ENCODE data around the gene NDUFB4. TPM values are rescaled to one million over a fixed set of nuclear protein-coding genes. Genes with fewer than 3 reads are reported as not detected.

The NDUFB4 gene
- total and polyA plus RNA-seq, 2 donors (not counting 1 experiment from before 2014, with no cell fraction given) = 26.9 to 178 TPM

- no peaks in the 10 kb centered on the region for H3K27me3 ChIP-seq (ENCODE audit: control insufficient read depth, insufficient read depth, low read length)
- no peak overlapping the region for H3K4me3 ChIP-seq (replicated peaks in 1 of 4; ENCODE audit: control extremely low read depth in 1 of 4, insufficient read depth in 1 of 4, low read depth in 3 of 4, low read length in 4 of 4)
- no peak overlapping the region for H3K4me2 ChIP-seq (ENCODE audit: extremely low read depth, insufficient read depth, low read length)
- DNase-seq (ENCODE audit: low read depth in 2 of 2) = no peak
- H4K20me1 ChIP-seq (ENCODE audit: control insufficient read depth, extremely low read depth, insufficient read depth, low read length) = no peaks in the 10 kb centered on the region
- H3K9ac ChIP-seq (ENCODE audit: insufficient read depth, low read length) = no peak overlapping the region
- no peaks in the 10 kb centered on the region for H3K9me3 ChIP-seq (ENCODE audit: control insufficient read depth, insufficient read depth, low read depth, low read length)
- peaks cover 5% of the 10 kb centered on the region for H3K36me3 ChIP-seq (ENCODE audit: control insufficient read depth, insufficient read depth, low read length)
- H3K27ac ChIP-seq (ENCODE audit: insufficient read depth, low read length) = no peak overlapping the region
- H3K79me2 ChIP-seq (ENCODE audit: control insufficient read depth, insufficient read depth, low read length) = peaks cover 16% of the 10 kb centered on the region
- peaks cover 7% of the 10 kb centered on the region for H3K4me1 ChIP-seq (ENCODE audit: control insufficient read depth, extremely low read depth, insufficient read depth, low read length)
- TF ChIP-seq EZH2 (IDR thresholded peaks at IDR 0.05; ENCODE audit: low read length, missing control alignments) (no peak), CTCF (conservative IDR thresholded peaks at IDR 0.05 in 1 of 2, IDR thresholded peaks at IDR 0.05 in 1 of 2; ENCODE audit: low read depth in 1 of 2, low read length in 2 of 2) (no peak)
- no peak overlapping the region for H2AFZ ChIP-seq (ENCODE audit: low read length)
Observed at GRCh38 chr3:120599211-120599610, 3.1 kb downstream of the NDUFB4 start.

DNA sequence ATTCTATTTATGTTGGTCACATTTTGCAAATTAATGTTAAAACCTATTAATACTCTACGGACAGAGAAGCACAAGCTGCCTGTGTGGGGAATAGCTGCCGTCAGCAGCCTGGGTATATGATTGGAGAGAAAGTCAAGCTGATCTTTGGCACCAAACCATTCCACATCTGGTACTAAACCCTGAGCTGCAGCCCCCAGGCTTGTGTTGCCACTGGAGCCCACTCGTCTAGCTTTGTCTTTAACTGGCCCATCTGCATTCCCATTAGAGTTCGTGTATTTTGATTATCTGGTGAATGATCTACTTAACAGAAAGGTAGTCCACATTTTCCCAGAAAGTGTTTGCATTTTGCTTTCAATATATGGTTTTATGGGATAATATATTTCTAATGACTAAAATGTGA lies 5.4 kb downstream of the NDUFB4 start:
- TF ChIP-seq CTCF (conservative IDR thresholded peaks at IDR 0.05 in 1 of 2, IDR thresholded peaks at IDR 0.05 in 1 of 2; ENCODE audit: low read depth in 1 of 2, low read length in 2 of 2) (no peak), EZH2 (IDR thresholded peaks at IDR 0.05; ENCODE audit: low read length, missing control alignments) (no peak)
- Histone ChIP-seq H4K20me1 (ENCODE audit: control insufficient read depth, extremely low read depth, insufficient read depth, low read length) (no peaks in the 10 kb centered on the region), H3K27ac (ENCODE audit: insufficient read depth, low read length) (no peak overlapping the region), H3K4me3 (replicated peaks in 1 of 4; ENCODE audit: control extremely low read depth in 1 of 4, insufficient read depth in 1 of 4, low read depth in 3 of 4, low read length in 4 of 4) (no peak overlapping the region), H3K36me3 (ENCODE audit: control insufficient read depth, insufficient read depth, low read length) (peaks cover 5% of the 10 kb centered on the region), H3K79me2 (ENCODE audit: control insufficient read depth, insufficient read depth, low read length) (peaks cover 13% of the 10 kb centered on the region), H2AFZ (ENCODE audit: low read length) (no peak overlapping the region), H3K4me1 (ENCODE audit: control insufficient read depth, extremely low read depth, insufficient read depth, low read length) (peaks cover 7% of the 10 kb centered on the region), H3K4me2 (ENCODE audit: extremely low read depth, insufficient read depth, low read length) (no peak overlapping the region), H3K9ac (ENCODE audit: insufficient read depth, low read length) (no peak overlapping the region), H3K9me3 (ENCODE audit: control insufficient read depth, insufficient read depth, low read depth, low read length) (no peaks in the 10 kb centered on the region), H3K27me3 (ENCODE audit: control insufficient read depth, insufficient read depth, low read length) (no peaks in the 10 kb centered on the region)
- DNase-seq (ENCODE audit: low read depth in 2 of 2) = no peak

DNA sequence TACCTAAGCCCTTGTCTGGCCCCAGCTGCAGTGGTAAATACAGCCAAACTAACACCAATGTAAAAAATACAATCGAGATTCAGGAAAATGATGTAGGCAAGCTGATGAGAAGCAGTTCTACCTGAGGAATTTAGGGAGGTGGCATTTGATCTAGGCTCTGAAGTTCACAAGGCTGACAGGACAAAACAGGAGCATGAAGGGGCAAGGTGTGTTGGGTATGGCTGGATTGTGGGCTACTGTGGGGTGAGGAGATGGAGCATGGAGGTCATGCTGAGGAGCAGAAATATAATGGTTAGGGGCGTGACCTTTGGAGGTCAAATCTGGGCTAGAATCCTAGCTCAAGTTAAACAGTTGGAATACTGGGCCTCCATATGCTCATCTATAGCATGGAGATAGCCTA lies 6.5 kb downstream of the NDUFB4 start:
- H4K20me1 ChIP-seq (ENCODE audit: control insufficient read depth, extremely low read depth, insufficient read depth, low read length) = no peaks in the 10 kb centered on the region
- TF ChIP-seq CTCF (conservative IDR thresholded peaks at IDR 0.05 in 1 of 2, IDR thresholded peaks at IDR 0.05 in 1 of 2; ENCODE audit: low read depth in 1 of 2, low read length in 2 of 2) (no peak), EZH2 (IDR thresholded peaks at IDR 0.05; ENCODE audit: low read length, missing control alignments) (no peak)
- no peak overlapping the region for H2AFZ ChIP-seq (ENCODE audit: low read length)
- no peak overlapping the region for H3K4me3 ChIP-seq (replicated peaks in 1 of 4; ENCODE audit: control extremely low read depth in 1 of 4, insufficient read depth in 1 of 4, low read depth in 3 of 4, low read length in 4 of 4)
- H3K36me3 ChIP-seq (ENCODE audit: control insufficient read depth, insufficient read depth, low read length) = peaks cover 5% of the 10 kb centered on the region
- no peak overlapping the region for H3K4me2 ChIP-seq (ENCODE audit: extremely low read depth, insufficient read depth, low read length)
- no peaks in the 10 kb centered on the region for H3K9me3 ChIP-seq (ENCODE audit: control insufficient read depth, insufficient read depth, low read depth, low read length)
- H3K4me1 ChIP-seq (ENCODE audit: control insufficient read depth, extremely low read depth, insufficient read depth, low read length) = peaks cover 1% of the 10 kb centered on the region
- H3K9ac ChIP-seq (ENCODE audit: insufficient read depth, low read length) = no peak overlapping the region
- no peaks in the 10 kb centered on the region for H3K27me3 ChIP-seq (ENCODE audit: control insufficient read depth, insufficient read depth, low read length)
- no peak overlapping the region for H3K27ac ChIP-seq (ENCODE audit: insufficient read depth, low read length)
- peaks cover 3% of the 10 kb centered on the region for H3K79me2 ChIP-seq (ENCODE audit: control insufficient read depth, insufficient read depth, low read length)
- DNase-seq (ENCODE audit: low read depth in 2 of 2) = no peak
